ENCODE data around the gene FGF1.

The FGF1 gene

DNA sequence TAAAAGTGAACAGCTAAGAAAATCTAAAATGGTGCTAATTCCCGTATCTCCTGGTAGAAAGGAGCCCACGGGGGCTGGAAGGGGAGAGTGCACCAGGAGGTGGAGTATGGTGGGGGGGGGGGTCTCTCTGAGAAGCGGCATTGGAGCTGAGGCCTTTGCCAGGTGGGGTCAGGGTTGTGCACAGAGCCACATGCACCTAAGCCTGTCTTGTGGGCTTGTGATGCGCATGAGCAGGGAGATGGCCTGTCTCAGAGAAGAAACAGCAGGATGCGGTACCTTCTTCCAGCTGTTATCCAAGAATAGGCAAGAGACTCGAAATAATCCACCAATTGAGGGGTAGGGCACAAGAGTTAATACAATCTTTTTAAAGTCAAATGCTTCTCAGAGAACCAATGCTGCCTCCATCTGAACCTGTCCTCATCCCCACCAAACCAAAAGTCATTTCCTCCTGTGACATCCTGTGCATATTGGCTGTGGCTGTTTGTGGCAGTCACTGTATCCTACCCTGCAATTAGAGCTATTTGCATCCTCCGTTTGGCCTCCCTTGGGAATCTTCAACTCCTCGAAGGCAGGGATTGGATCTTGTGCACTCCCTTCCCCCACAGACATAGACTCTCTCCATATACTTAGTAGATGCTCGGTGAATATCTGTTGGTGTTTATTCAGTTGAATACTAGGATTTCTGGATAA, 45.4 kb downstream of the FGF1 start:
- peaks cover 16% of the 10 kb centered on the region for H3K4me1 ChIP-seq (ENCODE audit: insufficient read depth, low read length, poor library complexity, severe bottlenecking)
- H3K9ac ChIP-seq (ENCODE audit: low read depth, low read length, poor library complexity, severe bottlenecking) = no peak overlapping the region
- H3K79me2 ChIP-seq (ENCODE audit: insufficient read depth, low read length) = no peaks in the 10 kb centered on the region
- no peaks in the 10 kb centered on the region for H3K9me3 ChIP-seq (ENCODE audit: insufficient read depth, low read depth, low read length)
- peak overlapping the region; percentile 36 for H3K4me2 ChIP-seq (ENCODE audit: low read depth, low read length, poor library complexity, severe bottlenecking)
- TF ChIP-seq, protein P1, sequence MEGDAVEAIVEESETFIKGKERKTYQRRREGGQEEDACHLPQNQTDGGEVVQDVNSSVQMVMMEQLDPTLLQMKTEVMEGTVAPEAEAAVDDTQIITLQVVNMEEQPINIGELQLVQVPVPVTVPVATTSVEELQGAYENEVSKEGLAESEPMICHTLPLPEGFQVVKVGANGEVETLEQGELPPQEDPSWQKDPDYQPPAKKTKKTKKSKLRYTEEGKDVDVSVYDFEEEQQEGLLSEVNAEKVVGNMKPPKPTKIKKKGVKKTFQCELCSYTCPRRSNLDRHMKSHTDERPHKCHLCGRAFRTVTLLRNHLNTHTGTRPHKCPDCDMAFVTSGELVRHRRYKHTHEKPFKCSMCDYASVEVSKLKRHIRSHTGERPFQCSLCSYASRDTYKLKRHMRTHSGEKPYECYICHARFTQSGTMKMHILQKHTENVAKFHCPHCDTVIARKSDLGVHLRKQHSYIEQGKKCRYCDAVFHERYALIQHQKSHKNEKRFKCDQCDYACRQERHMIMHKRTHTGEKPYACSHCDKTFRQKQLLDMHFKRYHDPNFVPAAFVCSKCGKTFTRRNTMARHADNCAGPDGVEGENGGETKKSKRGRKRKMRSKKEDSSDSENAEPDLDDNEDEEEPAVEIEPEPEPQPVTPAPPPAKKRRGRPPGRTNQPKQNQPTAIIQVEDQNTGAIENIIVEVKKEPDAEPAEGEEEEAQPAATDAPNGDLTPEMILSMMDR (conservative IDR thresholded peaks at IDR 0.05; ENCODE audit: low read length) = no peak
- no peak for TF ChIP-seq EZH2phosphoT487 (IDR thresholded peaks at IDR 0.05; ENCODE audit: borderline replicate concordance)
- no peak overlapping the region for H2AFZ ChIP-seq (ENCODE audit: low read length)
- no peaks in the 10 kb centered on the region for H3K27me3 ChIP-seq (ENCODE audit: insufficient read depth, low read length, poor library complexity, severe bottlenecking)
- H3F3A ChIP-seq (ENCODE audit: low read depth) = no peaks in the 10 kb centered on the region
- H3K36me3 ChIP-seq (ENCODE audit: insufficient read depth, low read length) = no peaks in the 10 kb centered on the region
- no peaks in the 10 kb centered on the region for H4K20me1 ChIP-seq (ENCODE audit: insufficient read depth, low read length, poor library complexity, severe bottlenecking)
- H3K4me3 ChIP-seq (ENCODE audit: low read length, poor library complexity, severe bottlenecking) = no peak overlapping the region
- no peaks in the 10 kb centered on the region for H3K9me2 ChIP-seq (replicated peaks; ENCODE audit: low read depth, low read length)

DNA sequence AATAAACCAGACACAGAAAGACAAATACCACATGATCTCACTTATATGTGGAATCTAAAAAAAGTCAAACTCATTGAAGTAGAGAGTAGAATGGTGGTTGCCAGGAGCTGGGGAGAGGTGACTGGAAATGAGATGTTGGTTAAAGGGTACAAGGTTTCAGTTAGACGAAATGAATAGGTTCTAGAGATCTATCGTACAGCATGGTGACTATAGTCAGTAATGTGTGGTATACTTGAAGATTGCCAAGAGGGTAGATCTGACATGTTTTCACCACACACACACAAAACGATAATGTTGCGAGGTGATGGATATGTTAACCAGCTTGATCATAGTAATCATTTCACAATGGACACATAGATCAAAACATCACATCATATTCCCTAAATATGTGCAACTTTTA, 46.4 kb downstream of the FGF1 start:
- peaks cover 16% of the 10 kb centered on the region for H3K4me1 ChIP-seq (ENCODE audit: insufficient read depth, low read length, poor library complexity, severe bottlenecking)
- H3K27me3 ChIP-seq (ENCODE audit: insufficient read depth, low read length, poor library complexity, severe bottlenecking) = no peaks in the 10 kb centered on the region
- TF ChIP-seq, protein P1 (conservative IDR thresholded peaks at IDR 0.05; ENCODE audit: low read length) = no peak
- no peak for TF ChIP-seq EZH2phosphoT487 (IDR thresholded peaks at IDR 0.05; ENCODE audit: borderline replicate concordance)
- no peak overlapping the region for H2AFZ ChIP-seq (ENCODE audit: low read length)
- H3K4me3 ChIP-seq (ENCODE audit: low read length, poor library complexity, severe bottlenecking) = no peak overlapping the region
- no peaks in the 10 kb centered on the region for H3K79me2 ChIP-seq (ENCODE audit: insufficient read depth, low read length)
- no peaks in the 10 kb centered on the region for H3K9me2 ChIP-seq (replicated peaks; ENCODE audit: low read depth, low read length)
- H3K36me3 ChIP-seq (ENCODE audit: insufficient read depth, low read length) = no peaks in the 10 kb centered on the region
- H3K9ac ChIP-seq (ENCODE audit: low read depth, low read length, poor library complexity, severe bottlenecking) = no peak overlapping the region
- H3K9me3 ChIP-seq (ENCODE audit: insufficient read depth, low read depth, low read length) = no peaks in the 10 kb centered on the region
- H3K4me2 ChIP-seq (ENCODE audit: low read depth, low read length, poor library complexity, severe bottlenecking) = no peak overlapping the region
- H3F3A ChIP-seq (ENCODE audit: low read depth) = no peaks in the 10 kb centered on the region
- no peaks in the 10 kb centered on the region for H4K20me1 ChIP-seq (ENCODE audit: insufficient read depth, low read length, poor library complexity, severe bottlenecking)

DNA sequence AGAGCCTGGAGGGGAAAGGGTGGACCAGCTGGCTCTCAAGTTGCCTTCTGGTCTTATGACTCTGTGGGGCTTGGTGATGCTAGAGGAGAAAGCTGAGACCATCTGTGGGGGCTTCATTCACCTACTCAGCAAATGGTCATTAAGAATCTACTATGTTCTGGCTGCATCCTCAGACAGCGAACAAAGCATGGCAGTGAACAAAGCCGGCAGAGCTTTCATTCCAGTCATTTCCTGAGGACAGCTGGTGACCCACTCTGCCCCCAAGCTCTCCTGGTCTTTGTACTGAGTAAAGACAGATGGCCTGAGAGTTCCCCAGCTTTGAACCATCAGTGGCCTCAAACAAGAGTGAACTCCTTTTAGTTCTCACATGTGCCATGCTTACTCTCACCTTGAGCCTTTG, 48.0 kb downstream of the FGF1 start:
- no peaks in the 10 kb centered on the region for H3K9me3 ChIP-seq (ENCODE audit: insufficient read depth, low read depth, low read length)
- H3K9me2 ChIP-seq (replicated peaks; ENCODE audit: low read depth, low read length) = no peaks in the 10 kb centered on the region

More for the DNA sequence above, 48.0 kb downstream of the FGF1 start:
- Histone ChIP-seq H4K20me1 (ENCODE audit: insufficient read depth, low read length, poor library complexity, severe bottlenecking) (no peaks in the 10 kb centered on the region), H3K4me1 (ENCODE audit: insufficient read depth, low read length, poor library complexity, severe bottlenecking) (peaks cover 16% of the 10 kb centered on the region), H3K27me3 (ENCODE audit: insufficient read depth, low read length, poor library complexity, severe bottlenecking) (no peaks in the 10 kb centered on the region), H3F3A (ENCODE audit: low read depth) (no peaks in the 10 kb centered on the region), H3K79me2 (ENCODE audit: insufficient read depth, low read length) (no peaks in the 10 kb centered on the region), H3K36me3 (ENCODE audit: insufficient read depth, low read length) (no peaks in the 10 kb centered on the region), H3K9ac (ENCODE audit: low read depth, low read length, poor library complexity, severe bottlenecking) (no peak overlapping the region), H2AFZ (ENCODE audit: low read length) (no peak overlapping the region), H3K4me2 (ENCODE audit: low read depth, low read length, poor library complexity, severe bottlenecking) (no peak overlapping the region), H3K4me3 (ENCODE audit: low read length, poor library complexity, severe bottlenecking) (no peak overlapping the region)
- TF ChIP-seq, protein P1 (conservative IDR thresholded peaks at IDR 0.05; ENCODE audit: low read length) = no peak
- TF ChIP-seq EZH2phosphoT487 (IDR thresholded peaks at IDR 0.05; ENCODE audit: borderline replicate concordance) = no peak

Measured in Loucy (cell line).